Measurements from ENCODE around the gene LCT. TPM values are rescaled to one million over a fixed set of nuclear protein-coding genes. Genes with fewer than 3 reads are reported as not detected.

LCT gene
- total RNA-seq, 4 donors from 2014 or later: not detected

DNA sequence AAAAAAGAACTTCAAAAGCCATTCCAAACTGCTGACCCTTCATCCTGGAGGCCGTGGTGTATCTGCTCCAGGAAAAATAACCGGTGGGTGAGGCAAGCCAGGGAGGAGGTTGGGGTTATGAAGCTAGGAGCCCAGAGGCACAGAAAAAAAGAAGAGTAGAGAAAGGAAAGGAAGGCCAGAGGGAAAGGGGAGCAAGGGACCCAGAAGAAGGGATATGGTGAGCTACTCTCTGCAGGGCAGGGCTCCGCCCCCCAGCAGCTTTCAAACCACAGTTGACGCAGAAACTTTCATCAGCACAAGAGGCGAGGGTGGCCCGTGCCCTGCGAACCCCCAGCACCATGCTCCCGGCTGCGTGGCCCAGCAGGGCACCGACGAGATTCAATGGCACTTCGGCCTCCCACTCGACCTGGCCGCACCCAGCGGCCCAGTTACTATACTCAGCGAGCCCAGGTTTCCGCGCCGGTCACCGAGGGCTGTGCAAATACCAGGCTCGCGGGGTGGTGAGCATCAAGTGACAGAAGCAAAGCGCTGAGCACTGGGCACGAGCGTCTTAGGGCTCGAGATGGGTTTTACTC, 38.6 kb upstream of the LCT start:
- intact Hi-C loops (cut with DNase I): loop anchor here (10.0 kb wide), 1 partner anchor 131 kb away; the partner anchor contains the start of gene UBXN4
- 10% methylated on average over 4 of the region's 26 CpGs for WGBS
- no peak for DNase-seq (ENCODE audit: extremely low spot score)

DNA sequence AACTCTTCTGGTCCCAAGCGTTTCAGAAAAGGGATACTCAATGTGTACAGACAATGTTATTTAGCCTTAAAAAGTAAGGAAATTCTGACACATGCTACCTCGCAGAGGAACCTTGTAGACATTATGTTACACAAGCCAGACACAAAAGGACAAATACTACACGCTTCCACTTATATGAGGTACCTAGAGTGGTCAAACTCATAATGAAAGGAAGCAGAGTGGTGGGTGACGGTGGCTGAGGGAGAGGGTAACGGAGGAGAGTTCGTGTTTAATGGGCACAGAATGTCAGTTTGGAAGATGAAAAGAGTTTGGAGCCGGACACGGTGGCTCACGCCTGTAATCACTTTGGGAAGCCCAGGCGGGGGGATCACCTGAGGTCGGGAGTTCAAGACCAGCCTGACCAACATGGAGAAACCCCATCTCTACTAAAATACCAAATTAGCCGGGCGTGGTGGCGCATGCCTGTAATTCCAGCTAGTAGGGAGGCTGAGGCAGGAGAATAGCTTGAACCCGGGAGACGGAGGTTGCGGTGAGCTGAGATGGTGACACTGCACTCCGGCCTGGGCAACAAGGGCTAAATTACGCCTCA, 37.9 kb upstream of the LCT start:
- 82% methylated on average over 19 of the region's 19 CpGs for WGBS
- H3K27ac ChIP-seq (replicated peaks in 1 of 4): peak overlapping the region in 1 of 4 donors; percentile 92
- peak overlapping the region in 3 of 4 donors; percentile 73 to 82 (median 78) for H3K4me3 ChIP-seq
- no peaks in the 10 kb centered on the region for H3K27me3 ChIP-seq
- H3K36me3 ChIP-seq: peaks cover 0 to 24% (median 15%) of the 10 kb centered on the region in 4 donors
- intact Hi-C loops (cut with DNase I): loop anchor here (10.0 kb wide), 1 partner anchor 130 kb away; the partner anchor contains the start of gene UBXN4
- no peaks in the 10 kb centered on the region for H3K9me3 ChIP-seq
- no peak for DNase-seq (ENCODE audit: extremely low spot score)
- peaks cover 13 to 21% (median 16%) of the 10 kb centered on the region in 4 donors for H3K4me1 ChIP-seq
- TF ChIP-seq, protein P1, sequence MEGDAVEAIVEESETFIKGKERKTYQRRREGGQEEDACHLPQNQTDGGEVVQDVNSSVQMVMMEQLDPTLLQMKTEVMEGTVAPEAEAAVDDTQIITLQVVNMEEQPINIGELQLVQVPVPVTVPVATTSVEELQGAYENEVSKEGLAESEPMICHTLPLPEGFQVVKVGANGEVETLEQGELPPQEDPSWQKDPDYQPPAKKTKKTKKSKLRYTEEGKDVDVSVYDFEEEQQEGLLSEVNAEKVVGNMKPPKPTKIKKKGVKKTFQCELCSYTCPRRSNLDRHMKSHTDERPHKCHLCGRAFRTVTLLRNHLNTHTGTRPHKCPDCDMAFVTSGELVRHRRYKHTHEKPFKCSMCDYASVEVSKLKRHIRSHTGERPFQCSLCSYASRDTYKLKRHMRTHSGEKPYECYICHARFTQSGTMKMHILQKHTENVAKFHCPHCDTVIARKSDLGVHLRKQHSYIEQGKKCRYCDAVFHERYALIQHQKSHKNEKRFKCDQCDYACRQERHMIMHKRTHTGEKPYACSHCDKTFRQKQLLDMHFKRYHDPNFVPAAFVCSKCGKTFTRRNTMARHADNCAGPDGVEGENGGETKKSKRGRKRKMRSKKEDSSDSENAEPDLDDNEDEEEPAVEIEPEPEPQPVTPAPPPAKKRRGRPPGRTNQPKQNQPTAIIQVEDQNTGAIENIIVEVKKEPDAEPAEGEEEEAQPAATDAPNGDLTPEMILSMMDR (IDR thresholded peaks at IDR 0.05): no peak
- TF ChIP-seq EP300 (IDR thresholded peaks at IDR 0.05) (no peak), POLR2A (IDR thresholded peaks at IDR 0.05; ENCODE audit: low read depth) (no peak), POLR2AphosphoS5 (IDR thresholded peaks at IDR 0.05) (no peak)

More for the DNA sequence above, 38.6 kb upstream of the LCT start:
- Histone ChIP-seq H3K9me3 (no peaks in the 10 kb centered on the region), H3K27ac (replicated peaks in 1 of 4) (peak overlapping the region; percentile 83 to 92 (median 88)), H3K4me3 (peak overlapping the region; percentile 73 to 82 (median 76)), H3K4me1 (peaks cover 13 to 21% (median 16%) of the 10 kb centered on the region in 4 donors), H3K27me3 (no peaks in the 10 kb centered on the region), H3K36me3 (peaks cover 0 to 17% (median 10%) of the 10 kb centered on the region in 4 donors)
- TF ChIP-seq POLR2AphosphoS5 (IDR thresholded peaks at IDR 0.05): peak in 1 of 2 donors; percentile 11
- TF ChIP-seq, protein P1 (IDR thresholded peaks at IDR 0.05): no peak

DNA sequence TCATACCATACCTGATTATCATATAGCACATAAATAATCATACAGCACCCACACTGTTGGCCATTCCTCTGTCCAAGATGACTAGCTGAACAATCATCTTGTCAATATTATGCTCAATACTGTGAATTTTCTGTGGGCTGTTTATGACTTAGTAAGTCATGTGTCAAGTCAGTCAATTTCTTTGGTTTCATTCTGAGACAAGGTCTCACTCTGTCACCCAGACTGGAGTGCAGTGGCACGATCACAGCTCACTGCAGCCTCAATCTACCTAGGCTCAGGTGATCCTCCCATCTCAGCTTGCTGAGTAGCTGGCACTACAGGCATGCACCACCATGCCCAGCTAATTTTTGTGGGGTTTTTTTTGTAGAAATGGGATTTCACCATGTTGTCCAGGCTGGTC, 33.6 kb upstream of the LCT start:
- H3K4me3 ChIP-seq: no peak overlapping the region
- H3K27ac ChIP-seq (replicated peaks in 1 of 4): no peak overlapping the region
- DNase-seq (ENCODE audit: extremely low spot score): no peak
- no peaks in the 10 kb centered on the region for H3K9me3 ChIP-seq
- 25% methylated on average over 1 of the region's 1 CpG for WGBS
- H3K4me1 ChIP-seq: peaks cover 8 to 15% (median 10%) of the 10 kb centered on the region in 4 donors
- intact Hi-C loops (cut with DNase I): loop anchor here (10.0 kb wide), 1 partner anchor 126 kb away; the partner anchor contains the start of gene UBXN4
- TF ChIP-seq EP300 (IDR thresholded peaks at IDR 0.05) (no peak), POLR2AphosphoS5 (IDR thresholded peaks at IDR 0.05) (no peak), POLR2A (IDR thresholded peaks at IDR 0.05; ENCODE audit: low read depth) (no peak)
- TF ChIP-seq, protein P1 (IDR thresholded peaks at IDR 0.05): no peak
- peaks cover 22 to 62% (median 37%) of the 10 kb centered on the region in 4 donors for H3K36me3 ChIP-seq
- H3K27me3 ChIP-seq: no peaks in the 10 kb centered on the region

DNA sequence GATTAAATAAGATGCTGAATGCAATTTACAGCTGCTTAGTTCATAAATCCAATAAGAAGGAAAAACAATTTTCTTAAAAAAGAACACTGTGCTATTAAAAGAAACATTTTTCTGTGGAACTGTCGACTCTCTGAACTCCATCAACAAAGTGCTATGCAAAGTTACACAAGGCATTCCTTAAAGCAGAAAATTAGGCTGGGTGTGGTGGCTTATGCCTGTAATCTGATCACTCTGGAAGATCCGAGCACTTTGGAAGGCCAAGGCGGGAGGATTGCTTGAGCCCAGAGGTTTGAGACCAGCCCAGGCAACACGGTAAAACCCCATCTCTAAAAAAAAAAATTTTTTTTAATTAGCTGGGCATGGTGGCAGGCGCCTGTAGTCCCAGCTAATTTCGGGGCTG, 26.2 kb upstream of the LCT start:
- intact Hi-C loops (cut with DNase I): no loop called here
- no peaks in the 10 kb centered on the region for H3K9me3 ChIP-seq
- no peak overlapping the region for H3K4me3 ChIP-seq
- no peak for DNase-seq (ENCODE audit: extremely low spot score)
- no peak overlapping the region for H3K27ac ChIP-seq (replicated peaks in 1 of 4)
- peaks cover 0 to 11% (median 3%) of the 10 kb centered on the region in 4 donors for H3K4me1 ChIP-seq
- peaks cover 27 to 84% (median 46%) of the 10 kb centered on the region in 4 donors for H3K36me3 ChIP-seq
- TF ChIP-seq EP300 (IDR thresholded peaks at IDR 0.05) (no peak), POLR2A (IDR thresholded peaks at IDR 0.05; ENCODE audit: low read depth) (no peak), POLR2AphosphoS5 (IDR thresholded peaks at IDR 0.05) (no peak)
- TF ChIP-seq, protein P1 (IDR thresholded peaks at IDR 0.05): no peak
- 75% methylated on average over 6 of the region's 6 CpGs for WGBS
- no peaks in the 10 kb centered on the region for H3K27me3 ChIP-seq

All from esophagus muscularis mucosa (tissue), 4 donors.